CD4-positive, alpha-beta T cell treated with Interleukin-17A for 1 hour (primary cell): ENCODE data around the gene MRPS25.
"Not testable (repeated sequence)": the region's sequence is repeated elsewhere in the genome, so short reads cannot be mapped to it uniquely, and the experiment has no call there.

Experiments used
- DNase-seq: peaks from one replicate; pipeline ENCODE4 v3.0.0-alpha.2; 2020

MRPS25 gene

DNA sequence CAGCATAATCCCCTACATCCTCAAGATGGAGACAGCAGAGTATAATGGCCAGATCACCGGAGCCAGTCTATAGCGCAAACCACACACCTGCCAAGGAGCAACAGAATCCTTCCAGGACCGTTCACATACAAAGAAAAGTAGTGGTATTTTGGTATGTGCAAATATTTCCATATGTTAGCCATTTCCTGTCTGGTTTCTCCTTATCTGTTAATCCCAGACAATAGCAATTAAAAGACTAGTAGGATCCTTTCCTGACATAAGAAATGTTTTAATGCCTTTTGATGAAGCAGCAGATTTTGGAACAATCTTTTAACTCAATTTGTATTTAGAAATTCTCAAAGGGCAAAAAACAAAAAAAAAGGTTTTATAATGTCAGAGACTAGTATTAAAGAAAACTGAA is 22.2 kb downstream of the MRPS25 start:
- no peak for DNase-seq

DNA sequence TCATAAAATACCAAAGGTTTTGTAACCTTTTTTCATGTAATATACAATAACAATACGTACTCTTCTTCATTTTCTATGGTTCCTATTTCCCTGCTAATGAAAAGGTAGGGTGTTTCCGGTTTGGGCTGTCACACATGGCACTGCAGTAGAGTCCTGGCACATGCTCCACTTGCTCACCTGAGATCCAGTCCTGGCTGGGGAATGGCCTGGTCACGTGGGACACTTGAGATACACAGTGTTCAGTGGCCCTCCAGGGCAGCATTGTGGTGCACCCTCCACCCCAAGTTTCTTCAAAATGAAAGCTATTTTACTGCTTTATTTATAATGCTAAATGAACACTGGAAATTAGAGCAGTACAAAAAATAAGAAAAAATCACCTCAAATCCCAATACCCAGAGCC is 23.2 kb downstream of the MRPS25 start:
- no peak for DNase-seq

DNA sequence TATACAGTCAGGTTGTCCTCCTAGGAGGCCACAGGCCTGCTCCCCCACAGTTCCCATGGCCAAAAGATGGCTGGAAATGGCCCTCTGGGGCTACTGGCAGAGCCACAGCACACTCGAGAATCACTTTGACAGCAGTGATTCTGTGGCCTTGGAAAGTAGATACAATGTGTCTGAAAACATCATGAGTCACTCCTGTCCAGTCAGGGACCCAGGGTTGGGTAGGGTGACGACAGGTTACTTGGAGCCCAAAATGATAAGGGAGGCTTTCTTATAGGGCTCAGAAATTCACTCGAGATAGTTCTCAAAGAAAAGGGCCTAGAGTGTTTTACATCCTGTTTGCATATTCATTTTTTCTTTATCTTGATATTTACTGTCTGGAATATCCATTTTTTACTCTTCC is 24.3 kb downstream of the MRPS25 start:
- DNase-seq, result no peak

DNA sequence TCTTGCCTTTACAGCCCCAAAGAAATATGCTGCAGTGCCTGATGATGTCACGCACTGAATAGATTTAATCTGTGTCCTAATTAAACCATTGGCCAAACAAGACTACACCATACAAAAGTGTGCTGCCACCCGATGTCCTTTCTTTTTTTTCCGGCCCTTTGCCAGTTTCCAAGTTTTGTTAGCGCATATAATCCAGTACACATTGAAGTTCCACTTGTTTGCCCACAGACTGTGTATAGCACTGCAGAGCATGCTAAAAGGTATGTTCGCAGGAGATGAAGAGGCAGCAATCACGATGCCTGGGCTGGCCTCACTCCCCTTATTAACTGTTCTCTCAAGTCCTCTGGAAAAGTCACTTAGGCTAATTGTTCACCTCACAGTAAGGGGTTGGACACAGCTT is 26.8 kb downstream of the MRPS25 start:
- DNase-seq, result no peak

DNA sequence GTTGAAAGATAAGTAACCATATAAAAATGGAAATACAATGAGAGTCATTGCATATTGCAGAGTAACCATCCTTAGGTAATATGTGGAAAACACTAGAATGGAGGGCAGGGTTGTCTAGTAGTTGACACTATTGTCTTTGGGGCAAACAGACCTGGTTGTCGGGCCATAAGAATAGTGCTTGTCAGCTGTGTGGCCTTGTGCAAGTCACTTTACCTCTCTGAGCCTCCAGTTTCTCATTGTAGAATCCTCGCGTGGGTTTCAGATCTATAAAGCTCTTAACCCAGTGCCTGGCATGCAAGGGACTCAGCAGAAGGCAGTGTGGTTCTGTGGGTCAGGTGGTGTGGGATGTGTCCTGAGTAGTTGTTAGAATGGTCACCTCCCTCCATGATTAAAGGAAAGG is 32.0 kb downstream of the MRPS25 start:
- no peak for DNase-seq

DNA sequence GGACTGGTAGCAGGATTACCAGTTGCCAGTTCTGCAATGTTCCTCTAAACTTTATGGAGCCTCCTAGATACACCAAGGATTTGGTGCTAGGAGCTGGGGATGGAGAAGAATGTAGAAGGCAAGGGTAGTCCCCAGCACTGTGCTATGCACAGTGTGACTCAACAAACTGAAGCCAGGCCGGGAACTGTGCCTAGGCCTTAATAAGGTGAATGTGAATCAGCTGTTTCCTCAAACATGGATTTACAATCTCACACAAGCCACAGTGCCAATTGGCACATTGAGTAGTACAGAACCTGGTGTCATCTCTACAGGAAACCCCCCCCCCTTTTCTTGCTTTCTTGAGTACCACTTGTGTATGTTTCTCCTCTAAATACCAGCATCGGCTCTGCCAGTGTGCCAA is 32.5 kb downstream of the MRPS25 start:
- no peak for DNase-seq

DNA sequence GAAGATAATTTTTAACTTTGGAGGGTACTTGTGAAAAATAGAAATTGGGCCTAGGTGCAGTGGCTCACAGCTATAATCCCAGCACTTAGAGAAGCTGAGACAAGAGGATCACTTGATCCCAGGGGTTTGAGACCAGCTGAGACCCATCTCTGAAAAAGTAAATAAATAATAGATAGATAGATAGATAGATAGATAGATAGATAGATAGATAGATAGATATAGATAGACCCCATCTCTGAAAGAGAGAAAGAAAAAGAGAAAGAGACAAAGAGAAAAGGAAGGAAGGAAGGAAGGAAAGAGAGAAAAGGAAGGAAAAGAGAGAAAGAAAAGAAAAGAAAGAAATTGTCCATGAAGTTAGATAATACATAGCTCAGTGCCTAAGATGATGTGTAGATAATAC is 35.5 kb downstream of the MRPS25 start:
- DNase-seq, result no peak

DNA sequence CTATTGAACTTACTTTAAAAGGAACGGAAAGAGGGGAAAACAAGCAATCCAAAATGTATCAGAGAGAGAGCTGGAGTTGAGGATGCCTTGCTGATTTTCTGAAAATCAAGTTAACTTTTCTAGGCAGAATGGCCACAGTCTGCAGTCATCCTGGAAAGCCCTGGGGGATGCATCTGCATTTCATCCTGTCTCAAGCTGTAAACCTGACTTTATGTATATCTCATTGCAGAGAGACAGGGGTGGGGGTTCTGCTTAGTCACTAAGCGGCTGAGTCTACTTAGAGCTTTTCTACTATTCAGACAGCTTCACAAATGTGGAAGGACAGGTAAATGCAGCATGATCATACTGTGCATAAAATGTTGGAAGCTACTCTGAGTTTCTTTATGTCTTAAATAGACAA is 41.4 kb downstream of the MRPS25 start:
- no peak for DNase-seq

DNA sequence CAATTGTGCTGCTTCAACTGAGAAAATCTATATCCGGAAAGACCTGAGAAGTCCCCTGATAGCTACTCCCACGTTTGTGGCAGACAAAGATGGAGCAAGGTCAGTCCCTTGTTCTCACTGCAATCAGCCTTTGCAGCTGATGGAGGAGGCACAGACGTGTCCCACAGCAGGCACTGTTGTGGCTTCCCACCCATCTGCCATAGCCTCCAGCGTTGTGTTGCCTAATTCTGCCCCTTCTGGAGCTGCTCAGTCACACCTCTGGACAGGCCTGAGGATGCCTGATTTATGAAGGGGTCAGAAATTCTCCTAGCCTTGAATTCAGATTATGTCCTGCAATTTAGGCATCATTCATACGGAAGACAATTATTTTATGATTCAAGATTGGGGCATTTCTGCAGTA is 41.9 kb downstream of the MRPS25 start:
- no peak for DNase-seq

DNA sequence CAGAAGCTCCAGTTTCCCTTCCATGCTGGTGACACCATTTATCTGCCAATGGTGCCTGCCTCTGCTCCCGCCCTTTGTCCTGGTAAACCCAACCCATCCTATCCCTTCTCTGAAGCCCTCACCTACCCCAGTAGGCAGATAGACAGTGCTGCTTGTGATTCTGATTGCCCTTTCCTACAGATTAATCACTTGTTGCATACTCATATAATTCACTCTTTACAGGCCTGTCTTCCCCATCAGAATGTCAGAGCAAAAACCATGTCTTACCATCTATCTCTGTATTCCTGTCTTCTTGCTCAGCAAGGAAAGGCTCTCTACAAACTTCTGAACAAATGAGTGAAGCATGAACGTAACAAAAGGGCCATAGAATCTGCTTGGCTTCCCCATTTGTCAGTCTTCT is 47.9 kb downstream of the MRPS25 start:
- DNase-seq, result no peak

DNA sequence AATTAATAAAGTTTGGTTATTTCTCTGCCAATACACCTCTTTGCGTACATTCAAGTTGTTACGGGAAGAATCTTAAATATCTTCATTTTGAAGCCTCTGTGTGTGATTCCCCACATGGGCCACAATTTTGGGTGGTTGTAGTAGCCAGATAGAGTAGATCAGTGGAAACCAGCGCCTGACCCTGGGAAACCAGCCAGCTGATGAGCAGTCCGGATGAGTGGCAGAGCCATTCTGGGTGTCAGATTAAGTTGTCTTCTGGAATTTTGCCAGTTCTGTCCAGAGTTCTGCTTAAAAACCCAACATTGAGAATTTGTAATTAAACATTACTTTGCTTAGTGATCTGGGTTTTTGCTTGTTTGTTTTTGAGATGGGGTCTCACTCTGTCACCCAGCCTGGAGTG is 49.7 kb downstream of the MRPS25 start:
- DNase-seq, result no peak

DNA sequence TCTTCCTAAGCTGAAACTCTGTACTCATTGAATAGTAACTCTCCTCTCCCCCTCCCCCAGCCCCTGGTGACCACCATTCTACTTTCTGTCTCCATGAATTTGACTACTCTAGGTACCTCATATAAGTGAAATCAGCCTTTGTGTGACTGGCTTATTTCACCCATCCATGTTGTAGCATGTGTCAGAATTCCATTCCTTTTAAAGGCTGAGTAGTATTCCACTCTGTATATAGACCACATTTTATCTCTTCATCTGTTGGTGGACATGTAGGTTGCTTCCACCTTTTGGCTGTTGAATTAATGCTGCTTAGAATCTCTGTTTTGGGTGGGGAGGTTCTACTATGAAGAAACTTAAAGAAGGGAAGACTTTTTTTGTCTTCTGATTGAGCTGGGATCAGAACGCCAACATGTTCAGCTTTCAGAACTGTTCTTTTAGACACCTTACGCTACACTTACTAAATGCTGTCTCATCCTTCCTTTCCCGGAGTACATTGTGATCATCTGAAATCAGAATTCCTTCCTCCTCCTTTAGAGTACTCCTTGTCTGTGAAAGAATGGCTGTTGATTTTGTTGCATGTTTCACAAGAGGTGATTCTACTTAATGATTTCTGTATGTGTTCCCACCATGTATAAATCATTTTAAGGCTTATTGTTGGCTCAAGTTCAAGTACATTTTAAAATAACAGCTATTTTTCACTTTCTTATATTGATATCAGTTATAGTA is 50.3 kb downstream of the MRPS25 start:
- DNase-seq, result no peak

DNA sequence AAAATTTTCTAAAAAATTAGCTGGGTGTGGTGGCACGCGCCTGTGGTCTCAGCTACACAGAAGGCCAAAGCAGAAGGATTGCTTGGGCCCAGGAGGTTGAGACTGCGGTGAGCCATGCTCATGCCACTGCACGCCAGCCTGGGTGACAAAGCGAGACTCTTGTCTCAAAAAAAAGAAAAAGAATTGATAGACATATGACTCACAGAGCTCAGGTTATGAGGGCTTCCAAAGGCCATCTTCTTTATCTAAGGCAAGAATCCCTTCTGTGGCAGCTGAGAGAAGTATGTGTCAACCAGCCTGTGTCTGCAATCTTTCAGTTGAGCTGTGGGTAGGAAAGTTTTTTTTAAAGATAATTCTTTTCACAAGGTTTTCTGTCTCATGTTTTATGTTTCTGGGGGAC is 53.9 kb downstream of the MRPS25 start:
- DNase-seq, result no peak

DNA sequence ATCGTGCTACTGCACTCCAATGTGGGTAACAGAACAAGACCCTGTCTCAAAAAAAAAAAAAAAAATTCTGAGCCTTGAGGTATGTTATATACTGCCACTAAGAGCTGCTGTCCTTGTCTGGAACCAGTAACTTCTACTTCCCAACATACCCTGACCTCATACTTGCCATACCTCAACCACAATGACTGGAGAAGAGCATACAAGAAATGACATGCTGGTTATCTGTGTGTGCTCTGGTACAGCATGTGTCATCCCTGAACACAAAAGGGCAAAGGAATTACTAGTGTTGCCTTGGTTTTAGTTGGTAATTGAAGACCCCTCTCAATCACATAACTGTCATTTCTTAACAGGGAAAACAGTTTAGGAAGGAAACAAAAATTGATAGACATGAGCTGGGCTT is 54.5 kb downstream of the MRPS25 start:
- no peak for DNase-seq

DNA sequence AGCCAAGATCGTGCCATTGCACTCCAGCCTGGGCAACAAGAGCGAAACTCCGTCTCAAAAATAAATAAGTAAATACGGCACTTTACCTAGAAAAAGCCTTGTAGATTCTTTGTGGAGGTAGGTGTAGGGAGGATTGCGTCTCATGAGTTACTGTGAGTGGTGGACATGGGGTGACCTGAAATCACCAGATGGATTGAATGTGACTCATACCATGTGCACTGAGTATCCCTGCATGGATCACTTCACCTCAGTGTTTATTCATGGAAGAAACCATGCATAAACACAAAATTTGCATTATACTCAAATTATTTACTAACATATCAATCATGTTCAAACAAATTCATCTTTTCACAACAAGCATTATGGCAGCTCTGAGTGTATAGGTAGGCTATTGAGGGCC is 55.9 kb downstream of the MRPS25 start:
- DNase-seq, result no peak

DNA sequence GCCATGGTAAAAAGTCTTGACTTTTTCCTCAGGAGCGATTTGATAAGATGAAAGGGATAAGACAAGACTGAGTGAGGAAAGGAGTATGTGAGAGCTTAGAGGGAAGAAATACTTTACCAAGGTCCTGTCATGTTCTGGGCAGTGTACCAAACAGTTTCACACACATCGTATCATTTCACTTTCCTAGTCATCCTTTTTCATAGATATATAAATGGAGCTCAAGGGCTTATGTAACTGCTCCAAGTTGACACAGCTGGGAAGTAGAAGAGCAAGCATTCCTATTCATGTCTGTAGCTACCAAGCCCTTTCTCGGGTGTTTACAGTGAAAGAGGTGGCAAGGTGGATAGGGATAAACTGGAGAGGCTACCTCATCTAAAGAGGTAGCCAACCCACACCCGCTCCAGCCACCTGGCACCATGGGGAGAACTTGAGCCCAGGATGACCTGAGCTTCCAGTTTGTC is 57.4 kb downstream of the MRPS25 start:
- DNase-seq, result no peak

DNA sequence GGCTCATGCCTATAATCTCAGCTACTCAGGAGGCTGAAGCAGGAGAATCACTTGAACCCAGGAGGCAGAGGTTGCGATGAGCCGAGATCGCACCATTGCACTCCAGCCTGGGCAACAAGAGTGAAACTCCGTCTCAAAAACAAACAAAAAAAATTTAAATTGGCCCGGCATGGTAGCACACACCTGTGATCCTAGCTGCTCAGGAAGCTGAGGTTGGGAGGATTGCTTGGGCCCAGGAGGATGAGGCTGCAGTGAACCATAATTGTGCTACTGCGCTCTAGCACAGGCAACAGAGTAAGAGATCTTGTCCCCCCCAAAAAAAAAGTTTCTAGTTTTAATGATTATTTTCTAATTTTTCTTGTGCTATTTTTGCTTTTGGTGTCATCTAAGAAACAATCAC is 65.9 kb downstream of the MRPS25 start:
- DNase-seq, result not testable (repeated sequence)
